ENCODE measurements around the gene MS4A1.
"Not testable (repeated sequence)": the region's sequence is repeated elsewhere in the genome, so short reads cannot be mapped to it uniquely, and the experiment has no call there.

MS4A1 gene

GRCh38 chr11:60504219-60504905 is 48.7 kb downstream of the MS4A1 start:
- Histone ChIP-seq H4K8ac (ENCODE audit: low read depth, low read length) (no peak overlapping the region), H3K79me1 (ENCODE audit: low read depth, low read length) (no peaks in the 10 kb centered on the region), H2BK12ac (ENCODE audit: low read length) (no peak overlapping the region), H2BK15ac (ENCODE audit: low read length) (no peak overlapping the region), H3K9ac (ENCODE audit: low read depth, low read length, poor library complexity) (no peak overlapping the region), H2AK5ac (ENCODE audit: low read depth, low read length) (no peak overlapping the region), H3K18ac (ENCODE audit: low read length) (no peak overlapping the region), H3K36me3 (replicated peaks in 1 of 2; ENCODE audit: control insufficient read depth in 2 of 2, insufficient read depth in 2 of 2, low read length in 2 of 2) (no peaks in the 10 kb centered on the region), H3K9me3 (replicated peaks in 1 of 2; ENCODE audit: control insufficient read depth in 2 of 2, insufficient read depth in 1 of 2, low read depth in 1 of 2, low read length in 2 of 2) (no peaks in the 10 kb centered on the region), H2BK120ac (ENCODE audit: low read depth, low read length) (no peak overlapping the region), H3K27me3 (ENCODE audit: control insufficient read depth in 3 of 3, insufficient read depth in 3 of 3, low read depth in 1 of 3, low read length in 3 of 3) (no peaks in the 10 kb centered on the region), H3K4me2 (ENCODE audit: insufficient read depth, low read length, poor library complexity, severe bottlenecking) (no peak overlapping the region), H3K23ac (ENCODE audit: low read depth, low read length, poor library complexity) (no peak overlapping the region), H3K4me3 (ENCODE audit: low read length in 2 of 2) (no peak overlapping the region), H3K27ac (replicated peaks; ENCODE audit: low read length) (no peak overlapping the region), H2BK5ac (ENCODE audit: low read length) (no peak overlapping the region), H4K91ac (ENCODE audit: low read depth, low read length, poor library complexity) (no peak overlapping the region), H3K4ac (ENCODE audit: low read length) (no peak overlapping the region), H2AFZ (ENCODE audit: low read length) (no peak overlapping the region), H3K14ac (ENCODE audit: low read length) (no peak overlapping the region), H3K4me1 (ENCODE audit: control insufficient read depth in 2 of 2, insufficient read depth in 1 of 2, low read depth in 1 of 2, low read length in 2 of 2) (no peaks in the 10 kb centered on the region)
- DNase-seq (ENCODE audit: low spot score): no peak
- WGBS, 2 donors (ENCODE audit: extremely low coverage in 2 of 2, insufficient read length in 2 of 2, insufficient replicate concordance in 1 of 2): no CpG with 5 or more reads among the region's 3 CpGs

- not testable (repeated sequence) for H3K27me3 ChIP-seq (ENCODE audit: control insufficient read depth in 3 of 3, insufficient read depth in 3 of 3, low read depth in 1 of 3, low read length in 3 of 3); H3K9me3 ChIP-seq (replicated peaks in 1 of 2; ENCODE audit: control insufficient read depth in 2 of 2, insufficient read depth in 1 of 2, low read depth in 1 of 2, low read length in 2 of 2); H3K36me3 ChIP-seq (replicated peaks in 1 of 2; ENCODE audit: control insufficient read depth in 2 of 2, insufficient read depth in 2 of 2, low read length in 2 of 2); H2BK120ac ChIP-seq (ENCODE audit: low read depth, low read length); H3K4ac ChIP-seq (ENCODE audit: low read length); H2AFZ ChIP-seq (ENCODE audit: low read length); H3K4me2 ChIP-seq (ENCODE audit: insufficient read depth, low read length, poor library complexity, severe bottlenecking); H2BK5ac ChIP-seq (ENCODE audit: low read length); H2BK12ac ChIP-seq (ENCODE audit: low read length); H3K9ac ChIP-seq (ENCODE audit: low read depth, low read length, poor library complexity); H3K14ac ChIP-seq (ENCODE audit: low read length); H3K79me1 ChIP-seq (ENCODE audit: low read depth, low read length); H3K27ac ChIP-seq (replicated peaks; ENCODE audit: low read length); H3K23ac ChIP-seq (ENCODE audit: low read depth, low read length, poor library complexity); H3K4me3 ChIP-seq (ENCODE audit: low read length in 2 of 2); H2BK15ac ChIP-seq (ENCODE audit: low read length); DNase-seq (ENCODE audit: low spot score); H3K18ac ChIP-seq (ENCODE audit: low read length); H4K91ac ChIP-seq (ENCODE audit: low read depth, low read length, poor library complexity); H3K4me1 ChIP-seq (ENCODE audit: control insufficient read depth in 2 of 2, insufficient read depth in 1 of 2, low read depth in 1 of 2, low read length in 2 of 2); H4K8ac ChIP-seq (ENCODE audit: low read depth, low read length); H2AK5ac ChIP-seq (ENCODE audit: low read depth, low read length)
- WGBS, 2 donors (ENCODE audit: extremely low coverage in 2 of 2, insufficient read length in 2 of 2, insufficient replicate concordance in 1 of 2): no CpG with 5 or more reads among the region's 15 CpGs
Observed at GRCh38 chr11:60509609-60510008, 54.0 kb downstream of the MS4A1 start.

GRCh38 chr11:60510209-60510608 is 54.6 kb downstream of the MS4A1 start:
- WGBS, 2 donors (ENCODE audit: extremely low coverage in 2 of 2, insufficient read length in 2 of 2, insufficient replicate concordance in 1 of 2): no CpG with 5 or more reads among the region's 28 CpGs
- not testable (repeated sequence) for DNase-seq (ENCODE audit: low spot score); H4K8ac ChIP-seq (ENCODE audit: low read depth, low read length); H3K14ac ChIP-seq (ENCODE audit: low read length); H3K79me1 ChIP-seq (ENCODE audit: low read depth, low read length); H2BK120ac ChIP-seq (ENCODE audit: low read depth, low read length); H3K23ac ChIP-seq (ENCODE audit: low read depth, low read length, poor library complexity); H3K9ac ChIP-seq (ENCODE audit: low read depth, low read length, poor library complexity); H3K9me3 ChIP-seq (replicated peaks in 1 of 2; ENCODE audit: control insufficient read depth in 2 of 2, insufficient read depth in 1 of 2, low read depth in 1 of 2, low read length in 2 of 2); H3K36me3 ChIP-seq (replicated peaks in 1 of 2; ENCODE audit: control insufficient read depth in 2 of 2, insufficient read depth in 2 of 2, low read length in 2 of 2); H2BK15ac ChIP-seq (ENCODE audit: low read length); H3K4ac ChIP-seq (ENCODE audit: low read length); H2AK5ac ChIP-seq (ENCODE audit: low read depth, low read length); H4K91ac ChIP-seq (ENCODE audit: low read depth, low read length, poor library complexity); H3K4me2 ChIP-seq (ENCODE audit: insufficient read depth, low read length, poor library complexity, severe bottlenecking); H2AFZ ChIP-seq (ENCODE audit: low read length); H3K27me3 ChIP-seq (ENCODE audit: control insufficient read depth in 3 of 3, insufficient read depth in 3 of 3, low read depth in 1 of 3, low read length in 3 of 3); H3K4me1 ChIP-seq (ENCODE audit: control insufficient read depth in 2 of 2, insufficient read depth in 1 of 2, low read depth in 1 of 2, low read length in 2 of 2); H3K27ac ChIP-seq (replicated peaks; ENCODE audit: low read length); H2BK5ac ChIP-seq (ENCODE audit: low read length); H3K18ac ChIP-seq (ENCODE audit: low read length); H3K4me3 ChIP-seq (ENCODE audit: low read length in 2 of 2); H2BK12ac ChIP-seq (ENCODE audit: low read length)

- WGBS, 2 donors (ENCODE audit: extremely low coverage in 2 of 2, insufficient read length in 2 of 2, insufficient replicate concordance in 1 of 2): no CpG with 5 or more reads among the region's 6 CpGs
- Histone ChIP-seq H2AFZ (ENCODE audit: low read length) (no peak overlapping the region), H3K23ac (ENCODE audit: low read depth, low read length, poor library complexity) (no peak overlapping the region), H2AK5ac (ENCODE audit: low read depth, low read length) (no peak overlapping the region), H3K9me3 (replicated peaks in 1 of 2; ENCODE audit: control insufficient read depth in 2 of 2, insufficient read depth in 1 of 2, low read depth in 1 of 2, low read length in 2 of 2) (no peaks in the 10 kb centered on the region), H2BK12ac (ENCODE audit: low read length) (no peak overlapping the region), H4K91ac (ENCODE audit: low read depth, low read length, poor library complexity) (no peak overlapping the region), H3K4ac (ENCODE audit: low read length) (no peak overlapping the region), H3K27me3 (ENCODE audit: control insufficient read depth in 3 of 3, insufficient read depth in 3 of 3, low read depth in 1 of 3, low read length in 3 of 3) (no peaks in the 10 kb centered on the region), H3K4me2 (ENCODE audit: insufficient read depth, low read length, poor library complexity, severe bottlenecking) (no peak overlapping the region), H3K36me3 (replicated peaks in 1 of 2; ENCODE audit: control insufficient read depth in 2 of 2, insufficient read depth in 2 of 2, low read length in 2 of 2) (no peaks in the 10 kb centered on the region), H3K14ac (ENCODE audit: low read length) (no peak overlapping the region), H3K18ac (ENCODE audit: low read length) (no peak overlapping the region), H2BK120ac (ENCODE audit: low read depth, low read length) (no peak overlapping the region), H3K79me1 (ENCODE audit: low read depth, low read length) (no peaks in the 10 kb centered on the region), H4K8ac (ENCODE audit: low read depth, low read length) (no peak overlapping the region), H3K4me1 (ENCODE audit: control insufficient read depth in 2 of 2, insufficient read depth in 1 of 2, low read depth in 1 of 2, low read length in 2 of 2) (no peaks in the 10 kb centered on the region), H2BK15ac (ENCODE audit: low read length) (no peak overlapping the region), H3K27ac (replicated peaks; ENCODE audit: low read length) (no peak overlapping the region), H2BK5ac (ENCODE audit: low read length) (no peak overlapping the region), H3K4me3 (ENCODE audit: low read length in 2 of 2) (no peak overlapping the region), H3K9ac (ENCODE audit: low read depth, low read length, poor library complexity) (no peak overlapping the region)
- DNase-seq (ENCODE audit: low spot score): no peak
Observed at GRCh38 chr11:60511393-60511792, 55.7 kb downstream of the MS4A1 start.
